ENCODE data around the gene CLPSL2.
A peak's percentile ranks its signal among the peaks of the same experiment; 100 is the strongest.

CLPSL2 gene

DNA sequence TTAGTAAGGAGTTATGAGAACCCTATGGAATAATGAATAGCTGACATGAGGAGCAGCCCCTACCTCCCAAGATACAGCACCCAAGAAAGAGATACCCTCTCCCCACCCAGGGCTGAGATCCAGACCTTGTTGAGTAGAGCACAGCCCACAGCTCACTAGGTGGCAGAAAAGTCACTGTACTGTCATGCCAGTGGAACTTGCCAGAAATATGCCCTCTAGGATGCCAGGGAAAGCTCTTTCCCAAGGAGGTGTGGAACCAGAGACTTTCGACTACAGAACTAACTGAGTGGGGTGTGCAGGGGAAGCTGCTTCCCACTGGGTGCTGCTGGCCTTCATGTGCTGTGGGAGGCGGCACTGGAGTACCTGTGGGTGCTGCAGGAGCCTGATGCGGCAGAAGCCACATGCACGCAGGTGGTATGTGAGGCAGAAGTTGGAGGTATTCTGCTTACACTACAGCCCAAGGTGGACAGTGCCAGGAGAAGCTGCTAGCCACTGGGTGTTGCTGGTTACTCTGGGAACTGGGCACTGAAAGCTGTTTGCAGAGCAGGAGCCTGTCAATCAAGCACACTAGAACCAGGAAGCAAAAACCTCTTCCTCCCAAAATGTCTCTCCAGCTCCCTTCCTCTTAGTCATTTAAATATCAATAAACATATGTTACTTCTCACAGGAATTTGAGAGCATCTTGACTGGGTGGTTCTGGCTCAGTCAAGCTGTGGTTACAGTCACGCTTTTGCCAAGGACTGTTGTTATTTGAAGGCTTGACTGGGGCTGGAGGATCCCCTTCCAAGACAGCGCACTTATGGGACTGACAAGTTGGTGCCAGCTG, 21.7 kb upstream of the CLPSL2 start:
- Histone ChIP-seq H3F3A (ENCODE audit: insufficient read depth, low read length) (no peaks in the 10 kb centered on the region), H3K9me2 (replicated peaks; ENCODE audit: insufficient read depth, low read length) (no peaks in the 10 kb centered on the region), H4K20me1 (ENCODE audit: insufficient read depth, low read length) (no peaks in the 10 kb centered on the region), H3K36me3 (replicated peaks; ENCODE audit: insufficient read depth, low read length) (no peaks in the 10 kb centered on the region), H3K9me3 (replicated peaks; ENCODE audit: insufficient read depth, low read length) (no peaks in the 10 kb centered on the region), H3K27me3 (replicated peaks; ENCODE audit: insufficient read depth, low read length) (no peaks in the 10 kb centered on the region), H3K4me1 (ENCODE audit: low read length) (no peaks in the 10 kb centered on the region), H3K9ac (ENCODE audit: low read length) (no peak overlapping the region), H3K4me3 (ENCODE audit: low read length) (no peak overlapping the region), H3K27ac (ENCODE audit: low read length) (no peak overlapping the region), H2AFZ (ENCODE audit: low read length) (no peak overlapping the region), H3K79me2 (ENCODE audit: low read length) (no peaks in the 10 kb centered on the region), H3K4me2 (ENCODE audit: low read depth, low read length) (no peak overlapping the region)
- DNase-seq, result no peak
- TF ChIP-seq EZH2 (optimal IDR thresholded peaks at IDR 0.05; ENCODE audit: low read depth, low read length) (no peak), EZH2phosphoT487 (IDR thresholded peaks at IDR 0.05; ENCODE audit: low read length) (no peak)
- TF ChIP-seq, protein P1, sequence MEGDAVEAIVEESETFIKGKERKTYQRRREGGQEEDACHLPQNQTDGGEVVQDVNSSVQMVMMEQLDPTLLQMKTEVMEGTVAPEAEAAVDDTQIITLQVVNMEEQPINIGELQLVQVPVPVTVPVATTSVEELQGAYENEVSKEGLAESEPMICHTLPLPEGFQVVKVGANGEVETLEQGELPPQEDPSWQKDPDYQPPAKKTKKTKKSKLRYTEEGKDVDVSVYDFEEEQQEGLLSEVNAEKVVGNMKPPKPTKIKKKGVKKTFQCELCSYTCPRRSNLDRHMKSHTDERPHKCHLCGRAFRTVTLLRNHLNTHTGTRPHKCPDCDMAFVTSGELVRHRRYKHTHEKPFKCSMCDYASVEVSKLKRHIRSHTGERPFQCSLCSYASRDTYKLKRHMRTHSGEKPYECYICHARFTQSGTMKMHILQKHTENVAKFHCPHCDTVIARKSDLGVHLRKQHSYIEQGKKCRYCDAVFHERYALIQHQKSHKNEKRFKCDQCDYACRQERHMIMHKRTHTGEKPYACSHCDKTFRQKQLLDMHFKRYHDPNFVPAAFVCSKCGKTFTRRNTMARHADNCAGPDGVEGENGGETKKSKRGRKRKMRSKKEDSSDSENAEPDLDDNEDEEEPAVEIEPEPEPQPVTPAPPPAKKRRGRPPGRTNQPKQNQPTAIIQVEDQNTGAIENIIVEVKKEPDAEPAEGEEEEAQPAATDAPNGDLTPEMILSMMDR (IDR thresholded peaks at IDR 0.05; ENCODE audit: low read length), result no peak

DNA sequence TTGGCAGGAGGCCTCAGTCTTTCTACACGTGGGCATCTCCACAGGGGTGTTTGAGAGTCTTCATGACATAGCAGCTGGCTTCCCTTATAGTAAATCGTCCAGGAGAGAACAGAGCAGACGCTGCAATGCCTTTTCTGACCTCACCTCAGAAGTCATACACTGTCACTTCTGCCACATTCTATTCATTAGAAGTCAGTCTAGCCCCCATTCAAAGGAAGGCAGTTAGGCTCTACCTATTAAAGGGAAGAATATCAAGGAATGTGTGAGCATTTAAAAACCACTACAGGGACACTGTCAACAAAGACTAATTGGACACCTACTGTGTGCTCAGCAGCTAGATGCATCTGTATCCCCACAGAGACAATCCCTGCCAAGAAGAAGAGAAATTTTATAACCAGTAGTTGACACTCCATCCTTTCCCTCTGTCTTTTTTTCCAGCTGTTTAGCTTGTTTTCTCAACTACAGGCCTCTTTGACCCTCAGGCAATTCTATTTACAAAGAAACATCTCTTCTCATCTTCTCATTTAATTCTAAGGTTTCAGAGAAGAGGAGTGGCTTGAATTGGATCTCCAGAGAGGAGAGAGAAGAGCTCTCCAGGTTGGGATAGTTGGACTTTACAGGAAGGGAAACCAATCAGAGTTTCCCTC, 21.0 kb upstream of the CLPSL2 start:
- Histone ChIP-seq H2AFZ (ENCODE audit: low read length) (no peak overlapping the region), H4K20me1 (ENCODE audit: insufficient read depth, low read length) (no peaks in the 10 kb centered on the region), H3K9ac (ENCODE audit: low read length) (no peak overlapping the region), H3K79me2 (ENCODE audit: low read length) (no peaks in the 10 kb centered on the region), H3K9me2 (replicated peaks; ENCODE audit: insufficient read depth, low read length) (no peaks in the 10 kb centered on the region), H3K27ac (ENCODE audit: low read length) (no peak overlapping the region), H3K36me3 (replicated peaks; ENCODE audit: insufficient read depth, low read length) (no peaks in the 10 kb centered on the region), H3K27me3 (replicated peaks; ENCODE audit: insufficient read depth, low read length) (no peaks in the 10 kb centered on the region), H3F3A (ENCODE audit: insufficient read depth, low read length) (no peaks in the 10 kb centered on the region), H3K9me3 (replicated peaks; ENCODE audit: insufficient read depth, low read length) (no peaks in the 10 kb centered on the region), H3K4me2 (ENCODE audit: low read depth, low read length) (no peak overlapping the region), H3K4me3 (ENCODE audit: low read length) (no peak overlapping the region), H3K4me1 (ENCODE audit: low read length) (no peaks in the 10 kb centered on the region)
- DNase-seq, result no peak
- TF ChIP-seq, protein P1 (IDR thresholded peaks at IDR 0.05; ENCODE audit: low read length), result no peak
- TF ChIP-seq EZH2 (optimal IDR thresholded peaks at IDR 0.05; ENCODE audit: low read depth, low read length) (no peak), EZH2phosphoT487 (IDR thresholded peaks at IDR 0.05; ENCODE audit: low read length) (no peak)

DNA sequence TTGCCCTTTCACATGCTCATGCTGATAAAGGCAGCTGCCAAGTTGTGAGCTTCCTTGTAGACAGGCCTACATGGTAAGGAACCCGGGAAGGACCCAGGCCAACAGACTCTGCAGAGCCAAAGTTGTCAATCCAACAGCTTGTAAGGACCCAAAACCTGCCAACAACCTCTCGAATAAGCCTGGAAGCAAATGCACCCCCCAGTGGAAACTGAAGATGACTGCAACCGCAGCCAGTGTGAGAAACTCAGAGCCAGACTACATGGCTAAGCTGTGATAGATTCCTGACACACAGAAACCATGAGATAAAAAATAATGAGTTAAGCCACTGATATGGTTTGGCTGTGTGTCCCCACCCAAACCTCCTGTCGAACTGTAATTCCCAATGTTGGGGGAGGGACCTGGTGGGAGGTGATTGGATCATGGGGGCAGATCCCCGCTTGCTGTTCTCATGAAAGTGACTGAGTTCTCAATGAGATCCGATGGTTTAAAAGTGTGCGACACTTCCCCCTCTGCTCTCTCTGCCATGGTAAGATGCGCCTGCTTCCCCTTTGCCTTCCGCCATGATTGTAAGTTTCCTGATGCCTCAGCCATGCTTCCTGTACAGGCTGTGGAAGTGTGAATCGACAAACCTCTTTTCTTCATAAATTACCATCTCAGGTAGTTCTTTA, 18.8 kb upstream of the CLPSL2 start:
- DNase-seq, result no peak
- TF ChIP-seq EZH2phosphoT487 (IDR thresholded peaks at IDR 0.05; ENCODE audit: low read length), result no peak
- TF ChIP-seq, protein P1 (IDR thresholded peaks at IDR 0.05; ENCODE audit: low read length), result peak; percentile 13; the same call in 1 of the 2 replicates
- Histone ChIP-seq H2AFZ (ENCODE audit: low read length) (no peak overlapping the region), H3K4me3 (ENCODE audit: low read length) (no peak overlapping the region), H3K4me1 (ENCODE audit: low read length) (no peaks in the 10 kb centered on the region), H3K36me3 (replicated peaks; ENCODE audit: insufficient read depth, low read length) (no peaks in the 10 kb centered on the region), H3K9me3 (replicated peaks; ENCODE audit: insufficient read depth, low read length) (no peaks in the 10 kb centered on the region), H3K79me2 (ENCODE audit: low read length) (no peaks in the 10 kb centered on the region), H3K4me2 (ENCODE audit: low read depth, low read length) (no peak overlapping the region), H3K27me3 (replicated peaks; ENCODE audit: insufficient read depth, low read length) (no peaks in the 10 kb centered on the region), H3K9me2 (replicated peaks; ENCODE audit: insufficient read depth, low read length) (no peaks in the 10 kb centered on the region), H3F3A (ENCODE audit: insufficient read depth, low read length) (no peaks in the 10 kb centered on the region), H4K20me1 (ENCODE audit: insufficient read depth, low read length) (no peaks in the 10 kb centered on the region), H3K27ac (ENCODE audit: low read length) (no peak overlapping the region), H3K9ac (ENCODE audit: low read length) (no peak overlapping the region)

Measured in MM.1S (cell line).